Astrocyte (in vitro differentiated cells and primary cell): Measurements from ENCODE around the gene TMEM18. TPM values are rescaled to one million over a fixed set of nuclear protein-coding genes. Genes with fewer than 3 reads are reported as not detected.

Experiments used
- DNase-seq: peaks from one replicate; pipeline ENCODE4 v3.0.0-alpha.2; 2010; ENCODE audit warnings: low read depth
- FAIRE-seq: peaks from 2 replicates; lab custom pipeline; 2011; peaks lifted over from hg19 to GRCh38; lab: Jason Lieb, UNC
- H2AFZ ChIP-seq: 2 replicates; pipeline ENCODE4 v1.6.0; 2012; ENCODE audit warnings: low read depth, low read length, inconsistent platforms
- H3K27ac ChIP-seq: 2 replicates; pipeline ENCODE4 v1.5.1; 2011; ENCODE audit warnings: low read depth, low read length, inconsistent platforms
- H3K27me3 ChIP-seq: 2 replicates; pipeline ENCODE4 v1.6.0; 2011; ENCODE audit warnings: low read length, inconsistent platforms; ENCODE audit not compliant: insufficient read depth
- H3K36me3 ChIP-seq: 2 replicates; pipeline ENCODE4 v1.5.1; 2011; ENCODE audit warnings: low read length, inconsistent platforms; ENCODE audit not compliant: insufficient read depth
- H3K4me1 ChIP-seq: 2 replicates; pipeline ENCODE4 v1.5.1; 2011; ENCODE audit warnings: low read length, inconsistent platforms; ENCODE audit not compliant: insufficient read depth
- H3K4me2 ChIP-seq: 2 replicates; pipeline ENCODE4 v1.6.0; 2012; ENCODE audit warnings: low read length, inconsistent platforms
- H3K4me3 ChIP-seq: 2 replicates; pipeline ENCODE4 v1.5.1; 2011; ENCODE audit warnings: low read depth, mild to moderate bottlenecking, low read length, inconsistent platforms; ENCODE audit not compliant: insufficient read depth
- H3K79me2 ChIP-seq: 2 replicates; pipeline ENCODE4 v1.6.0; 2012; ENCODE audit warnings: mild to moderate bottlenecking, low read length, inconsistent platforms; ENCODE audit not compliant: insufficient read depth
- H3K9ac ChIP-seq: 2 replicates; pipeline ENCODE4 v1.6.0; 2012; ENCODE audit warnings: mild to moderate bottlenecking, low read length, inconsistent platforms
- H3K9me3 ChIP-seq: 2 replicates; pipeline ENCODE4 v1.5.1; 2012; ENCODE audit warnings: low read depth, mild to moderate bottlenecking, low read length, inconsistent platforms; ENCODE audit not compliant: insufficient read depth
- H4K20me1 ChIP-seq: 2 replicates; pipeline ENCODE4 v1.6.0; 2012; ENCODE audit warnings: low read length, inconsistent platforms; ENCODE audit not compliant: insufficient read depth
- H3K27ac Mint-ChIP-seq: one replicate; pipeline ENCODE4 v1.8.0; 2021; ENCODE audit warnings: mild to moderate bottlenecking, mixed read lengths; ENCODE audit not compliant: unreplicated experiment
- H3K27me3 Mint-ChIP-seq: one replicate; pipeline ENCODE4 v1.8.0; 2021; ENCODE audit warnings: low read depth, mixed read lengths; ENCODE audit not compliant: unreplicated experiment
- H3K36me3 Mint-ChIP-seq: one replicate; pipeline ENCODE4 v1.8.0; 2021; ENCODE audit warnings: low read depth, mixed read lengths; ENCODE audit not compliant: unreplicated experiment
- H3K4me1 Mint-ChIP-seq: one replicate; pipeline ENCODE4 v1.8.0; 2021; ENCODE audit warnings: low read depth, mixed read lengths; ENCODE audit not compliant: unreplicated experiment
- H3K4me3 Mint-ChIP-seq: one replicate; pipeline ENCODE4 v1.8.0; 2021; ENCODE audit warnings: mild to moderate bottlenecking, moderate library complexity, mixed read lengths; ENCODE audit not compliant: unreplicated experiment
- H3K9me3 Mint-ChIP-seq: one replicate; pipeline ENCODE4 v1.8.0; 2021; ENCODE audit warnings: mild to moderate bottlenecking, mixed read lengths; ENCODE audit not compliant: unreplicated experiment
- EZH2 ChIP-seq: IDR thresholded peaks from 2 replicates; pipeline ENCODE4 v1.6.1; 2012; ENCODE audit warnings: mild to moderate bottlenecking, low read length, inconsistent platforms; ENCODE audit not compliant: insufficient read depth
- total RNA-seq: library from RNA; stranded (reverse); gene quantifications from 2 replicates; pipeline ENCODE4 v1.2.1, GENCODE V29; 2021
- TF ChIP-seq, protein P1 (sequence below): IDR thresholded peaks from 2 replicates; pipeline ENCODE4 v1.5.1; 2011; ENCODE audit warnings: low read depth, mild to moderate bottlenecking, inconsistent platforms, low read length, moderate library complexity; ENCODE audit not compliant: insufficient read depth

The TMEM18 gene
- total RNA-seq, 1 donor from 2014 or later = 16.8 TPM

DNA sequence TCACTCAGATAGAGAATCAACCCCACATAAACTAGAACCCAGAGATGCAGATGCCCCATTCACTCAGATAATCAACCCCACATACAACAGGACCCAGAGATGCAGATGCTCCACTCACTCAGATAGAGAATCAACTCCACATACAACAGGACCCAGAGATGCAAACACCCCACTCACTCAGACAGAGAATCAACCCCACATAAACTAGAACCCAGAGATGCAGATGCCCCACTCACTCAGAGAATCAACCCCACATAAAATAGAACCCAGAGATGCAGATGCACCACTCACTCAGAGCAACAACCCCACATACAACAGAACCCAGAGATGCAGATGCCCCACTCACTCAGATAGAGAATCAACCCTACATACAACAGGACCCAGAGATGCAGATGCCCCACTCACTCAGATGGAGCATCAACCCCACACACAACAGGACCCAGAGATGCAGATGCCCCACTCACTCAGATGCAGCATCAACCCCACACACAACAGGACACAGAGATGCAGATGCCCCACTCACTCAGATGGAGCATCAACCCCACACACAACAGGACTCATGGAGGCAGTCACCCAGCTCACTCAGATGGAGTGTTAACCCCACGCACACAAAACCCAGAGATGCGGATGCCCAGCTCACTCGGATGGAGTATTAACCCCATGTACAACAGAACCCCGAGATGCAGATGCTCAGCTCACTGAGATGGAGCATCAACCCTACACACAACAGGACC lies 11.7 kb downstream of the TMEM18 start:
- Mint-ChIP-seq H3K9me3 (peaks cover 9% of the 10 kb centered on the region), H3K27ac (no peak overlapping the region), H3K27me3 (no peaks in the 10 kb centered on the region), H3K4me3 (no peak overlapping the region), H3K36me3 (peaks cover 10% of the 10 kb centered on the region), H3K4me1 (peaks cover 1% of the 10 kb centered on the region)
- no peaks in the 10 kb centered on the region for H3K79me2 ChIP-seq
- H3K4me2 ChIP-seq = no peak overlapping the region
- DNase-seq (no peak), FAIRE-seq (no peak)
- H3K9me3 ChIP-seq = no peaks in the 10 kb centered on the region
- no peaks in the 10 kb centered on the region for H3K27me3 ChIP-seq
- H3K4me3 ChIP-seq = no peak overlapping the region
- H4K20me1 ChIP-seq = peaks cover 4% of the 10 kb centered on the region
- TF ChIP-seq, protein P1, sequence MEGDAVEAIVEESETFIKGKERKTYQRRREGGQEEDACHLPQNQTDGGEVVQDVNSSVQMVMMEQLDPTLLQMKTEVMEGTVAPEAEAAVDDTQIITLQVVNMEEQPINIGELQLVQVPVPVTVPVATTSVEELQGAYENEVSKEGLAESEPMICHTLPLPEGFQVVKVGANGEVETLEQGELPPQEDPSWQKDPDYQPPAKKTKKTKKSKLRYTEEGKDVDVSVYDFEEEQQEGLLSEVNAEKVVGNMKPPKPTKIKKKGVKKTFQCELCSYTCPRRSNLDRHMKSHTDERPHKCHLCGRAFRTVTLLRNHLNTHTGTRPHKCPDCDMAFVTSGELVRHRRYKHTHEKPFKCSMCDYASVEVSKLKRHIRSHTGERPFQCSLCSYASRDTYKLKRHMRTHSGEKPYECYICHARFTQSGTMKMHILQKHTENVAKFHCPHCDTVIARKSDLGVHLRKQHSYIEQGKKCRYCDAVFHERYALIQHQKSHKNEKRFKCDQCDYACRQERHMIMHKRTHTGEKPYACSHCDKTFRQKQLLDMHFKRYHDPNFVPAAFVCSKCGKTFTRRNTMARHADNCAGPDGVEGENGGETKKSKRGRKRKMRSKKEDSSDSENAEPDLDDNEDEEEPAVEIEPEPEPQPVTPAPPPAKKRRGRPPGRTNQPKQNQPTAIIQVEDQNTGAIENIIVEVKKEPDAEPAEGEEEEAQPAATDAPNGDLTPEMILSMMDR = no peak
- TF ChIP-seq EZH2 = no peak
- no peak overlapping the region for H3K27ac ChIP-seq
- H3K4me1 ChIP-seq = peaks cover 11% of the 10 kb centered on the region
- H2AFZ ChIP-seq = no peak overlapping the region
- H3K36me3 ChIP-seq = peaks cover 13% of the 10 kb centered on the region
- H3K9ac ChIP-seq = no peak overlapping the region

DNA sequence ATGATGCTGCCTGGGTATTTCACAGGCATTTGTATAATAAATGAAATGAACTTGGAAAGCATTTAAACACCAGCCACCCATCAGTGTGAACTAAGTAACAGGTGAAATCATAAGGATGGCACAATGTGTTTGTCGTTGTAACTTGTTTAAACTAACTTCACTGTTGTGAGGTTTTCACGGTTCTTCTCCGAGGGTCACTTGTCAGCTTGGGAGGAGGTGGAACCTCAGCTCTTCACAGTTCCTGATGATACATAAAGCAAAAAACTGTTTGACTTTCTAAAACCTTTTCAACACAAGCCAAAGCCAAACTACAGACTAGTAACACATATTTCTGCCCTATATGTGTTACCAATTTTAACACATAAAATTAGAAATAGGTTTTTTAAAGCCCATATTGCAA lies 13.1 kb downstream of the TMEM18 start:
- no peaks in the 10 kb centered on the region for H3K79me2 ChIP-seq
- peaks cover 9% of the 10 kb centered on the region for H3K9me3 Mint-ChIP-seq
- peaks cover 3% of the 10 kb centered on the region for H3K27me3 ChIP-seq
- no peak for DNase-seq
- no peak overlapping the region for H3K9ac ChIP-seq
- no peak overlapping the region for H3K4me2 ChIP-seq
- TF ChIP-seq, protein P1 = no peak
- no peak for TF ChIP-seq EZH2
- H3K27ac ChIP-seq = no peak overlapping the region
- peaks cover 11% of the 10 kb centered on the region for H3K36me3 ChIP-seq
- H3K4me1 Mint-ChIP-seq = peaks cover 1% of the 10 kb centered on the region
- H3K27me3 Mint-ChIP-seq = peaks cover 4% of the 10 kb centered on the region
- H3K36me3 Mint-ChIP-seq = peaks cover 10% of the 10 kb centered on the region
- H2AFZ ChIP-seq = no peak overlapping the region
- FAIRE-seq = no peak
- H3K4me3 ChIP-seq = no peak overlapping the region
- no peak overlapping the region for H3K4me3 Mint-ChIP-seq
- H3K4me1 ChIP-seq = peaks cover 7% of the 10 kb centered on the region
- no peak overlapping the region for H3K27ac Mint-ChIP-seq
- peaks cover 4% of the 10 kb centered on the region for H4K20me1 ChIP-seq
- no peaks in the 10 kb centered on the region for H3K9me3 ChIP-seq

DNA sequence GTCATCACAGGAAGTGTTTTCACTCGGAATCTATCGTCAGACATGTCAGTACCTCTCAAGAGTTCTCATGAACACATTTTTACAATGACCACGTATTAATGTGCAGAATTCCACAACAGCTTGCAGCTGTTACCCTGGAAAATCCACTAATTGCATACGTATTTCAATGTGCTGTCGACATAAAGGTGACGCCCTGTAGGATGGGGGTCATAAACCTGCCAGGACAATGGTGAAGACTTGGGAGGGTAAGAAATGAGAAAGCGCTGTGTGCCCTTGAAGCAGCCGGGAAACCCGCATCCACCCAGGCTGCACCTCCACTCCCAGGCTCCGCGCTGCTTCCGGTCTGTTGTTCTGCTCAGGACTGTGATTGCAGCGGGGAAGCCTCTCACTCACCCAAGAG lies 14.0 kb downstream of the TMEM18 start:
- no peak overlapping the region for H3K27ac ChIP-seq
- no peak overlapping the region for H3K27ac Mint-ChIP-seq
- peaks cover 3% of the 10 kb centered on the region for H3K36me3 ChIP-seq
- peaks cover 10% of the 10 kb centered on the region for H3K36me3 Mint-ChIP-seq
- peaks cover 3% of the 10 kb centered on the region for H3K4me1 ChIP-seq
- peaks cover 4% of the 10 kb centered on the region for H4K20me1 ChIP-seq
- no peak for TF ChIP-seq EZH2
- TF ChIP-seq, protein P1 = no peak
- peaks cover 9% of the 10 kb centered on the region for H3K9me3 Mint-ChIP-seq
- DNase-seq (no peak), FAIRE-seq (no peak)
- H3K4me2 ChIP-seq = no peak overlapping the region
- H3K4me3 Mint-ChIP-seq = no peak overlapping the region
- H3K4me1 Mint-ChIP-seq = peaks cover 1% of the 10 kb centered on the region
- no peaks in the 10 kb centered on the region for H3K9me3 ChIP-seq
- no peak overlapping the region for H3K4me3 ChIP-seq
- H3K27me3 Mint-ChIP-seq = peaks cover 4% of the 10 kb centered on the region
- H2AFZ ChIP-seq = no peak overlapping the region
- no peaks in the 10 kb centered on the region for H3K79me2 ChIP-seq
- H3K9ac ChIP-seq = no peak overlapping the region
- H3K27me3 ChIP-seq = peaks cover 6% of the 10 kb centered on the region
